Thymus (tissue), 14 donors: Measurements from ENCODE around the gene SOS1. TPM values are rescaled to one million over a fixed set of nuclear protein-coding genes. Genes with fewer than 3 reads are reported as not detected.
"Not testable (repeated sequence)": the region's sequence is repeated elsewhere in the genome, so short reads cannot be mapped to it uniquely, and the experiment has no call there.

Experiments
- DNase-seq, 9 donors: peaks; one replicate each; pipeline ENCODE4 v3.0.0-alpha.2; 2013; ENCODE audit warnings: low spot score in 9 of 9, low read depth in 6 of 9, missing footprints in 1 of 9
- H3K27ac ChIP-seq, 2 donors: one replicate each; pipeline ENCODE4 v1.5.1; 2013; ENCODE audit warnings: control low read depth in 1 of 2, low read depth in 1 of 2, low read length in 1 of 2, mild to moderate bottlenecking in 1 of 2, moderate library complexity in 1 of 2
- H3K27me3 ChIP-seq, 2 donors: one replicate each; pipeline ENCODE4 v1.5.1; 2013; ENCODE audit warnings: low read length in 1 of 2; ENCODE audit not compliant: control insufficient read depth in 2 of 2, insufficient read depth in 1 of 2
- H3K36me3 ChIP-seq, 2 donors: one replicate each; pipeline ENCODE4 v1.5.1; 2013; ENCODE audit warnings: low read length in 1 of 2, mild to moderate bottlenecking in 1 of 2, moderate library complexity in 1 of 2; ENCODE audit not compliant: control insufficient read depth in 2 of 2, insufficient read depth in 2 of 2
- H3K4me1 ChIP-seq, 2 donors: one replicate each; pipeline ENCODE4 v1.5.1; 2013; ENCODE audit warnings: low read length in 2 of 2; ENCODE audit not compliant: control insufficient read depth in 2 of 2, insufficient read depth in 2 of 2
- H3K4me3 ChIP-seq, 2 donors: one replicate each; pipeline ENCODE4 v1.5.1; 2013; ENCODE audit warnings: low read length in 2 of 2, control low read depth in 1 of 2, mild to moderate bottlenecking in 1 of 2
- H3K9me3 ChIP-seq, 2 donors: one replicate each; pipeline ENCODE4 v1.5.1; 2013; ENCODE audit warnings: low read length in 1 of 2, mild to moderate bottlenecking in 1 of 2; ENCODE audit not compliant: control insufficient read depth in 2 of 2, insufficient read depth in 1 of 2
- WGBS: extraction: QIAGEN DNeasy Blood & Tissue Kit; methylation state at CpG from one replicate; pipeline ENCODE4 v1.1.7; 2013; 5-methylcytosine and 5-hydroxymethylcytosine counted together
- long read RNA-seq, 10 donors: transcript quantifications; one replicate each; lab custom pipeline, GENCODE V29; 2026
- polyA plus RNA-seq: library from polyadenylated mRNA; stranded (reverse); fragments of 200-250 nt; gene quantifications from one replicate; pipeline ENCODE4 v1.2.3, GENCODE V29; 2013
- total RNA-seq: library from RNA; stranded (reverse); fragments of 120-200 nt; gene quantifications from one replicate; pipeline ENCODE4 v1.2.4, GENCODE V29; 2013
- donor health status: healthy.

SOS1 gene
- total RNA-seq (12.5 TPM), polyA plus RNA-seq (10.4 TPM)
- long read RNA-seq, donor 1, result 0 reads
- long read RNA-seq, donor 2, full-length matches to known transcripts, result 2 of 8 reads
- long read RNA-seq, donor 2, partial matches to known transcripts, result 6 of 8 reads
- long read RNA-seq, donor 2, other reads (novel, unspliced or antisense), result 0 of 8 reads
- long read RNA-seq, donor 3, partial matches to known transcripts, result 5 of 5 reads
- long read RNA-seq, donor 3, other reads (novel, unspliced or antisense), result 0 of 5 reads
- long read RNA-seq, donor 4, partial matches to known transcripts, result 0 of 3 reads
- long read RNA-seq, donor 4, other reads (novel, unspliced or antisense), result 0 of 3 reads
- long read RNA-seq, donor 5, transcript SOS1-206 (2 exons, 523 nt), result major isoform, 5 of 5 reads
- long read RNA-seq, donor 5, partial matches to known transcripts, result 0 of 5 reads
- long read RNA-seq, donor 5, other reads (novel, unspliced or antisense), result 0 of 5 reads
- long read RNA-seq, donor 6, partial matches to known transcripts, result 0 of 2 reads
- long read RNA-seq, donor 6, other reads (novel, unspliced or antisense), result 0 of 2 reads
- long read RNA-seq, donor 7, partial matches to known transcripts, result 0 of 2 reads
- long read RNA-seq, donor 7, other reads (novel, unspliced or antisense), result 0 of 2 reads
- long read RNA-seq, donor 8, result 0 reads
- long read RNA-seq, donor 9, partial matches to known transcripts, result 0 of 1 reads
- long read RNA-seq, donor 9, other reads (novel, unspliced or antisense), result 0 of 1 reads
- long read RNA-seq, donor 10, partial matches to known transcripts, result 0 of 1 reads
- long read RNA-seq, donor 10, other reads (novel, unspliced or antisense), result 0 of 1 reads

GRCh38 chr2:39120771-39121522, at the start of gene SOS1:
Gene SOS1 (minus strand): TSS chr2:39121051. CDS start chr2:39120422, 629 bp downstream.
- H3K27ac ChIP-seq, result peak within 1 kb of the TSS; percentile 96 to 97
- peak within 1 kb of the TSS; percentile 75 to 95 for H3K4me3 ChIP-seq
- no peaks in the 10 kb centered on the region for H3K9me3 ChIP-seq
- no peaks in the 10 kb centered on the region for H3K36me3 ChIP-seq
- H3K4me1 ChIP-seq, result peaks cover 14 to 30% of the 10 kb centered on the region in 2 donors
- peak; percentile 88 to 98 (median 94) for DNase-seq
- H3K27me3 ChIP-seq, result no peaks in the 10 kb centered on the region
- 1% methylated on average over 60 of the region's 60 CpGs for WGBS

- Histone ChIP-seq H3K9me3 (no peaks in the 10 kb centered on the region), H3K4me1 (no peaks in the 10 kb centered on the region), H3K36me3 (no peaks in the 10 kb centered on the region), H3K4me3 (no peak overlapping the region), H3K27me3 (no peaks in the 10 kb centered on the region), H3K27ac (no peak overlapping the region)
- no peak for DNase-seq
- 91% methylated on average over 4 of the region's 4 CpGs for WGBS
These were observed 43.2 kb upstream of the SOS1 start for GRCh38 chr2:39164089-39164488.

DNA sequence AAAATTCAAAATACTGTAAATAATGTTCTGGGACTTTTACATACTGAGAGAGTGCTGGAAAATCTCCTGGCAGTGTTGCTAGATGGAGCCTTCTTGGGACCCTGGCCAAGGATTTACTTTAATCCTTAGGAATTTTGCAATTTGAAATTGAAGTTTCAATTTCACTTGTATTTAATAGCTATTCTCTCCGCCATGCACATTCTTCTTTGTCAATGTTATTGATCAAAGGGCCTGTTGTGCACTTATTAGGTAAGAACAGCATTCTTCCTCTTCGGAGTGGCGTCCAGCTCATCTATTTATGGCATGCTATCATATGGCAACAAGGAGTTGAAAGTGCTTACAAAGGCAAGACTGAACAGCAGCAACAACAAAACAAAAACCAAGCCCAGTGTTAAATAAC, 40.1 kb upstream of the SOS1 start:
- DNase-seq, result no peak
- Histone ChIP-seq H3K9me3 (no peaks in the 10 kb centered on the region), H3K4me3 (no peak overlapping the region), H3K4me1 (no peaks in the 10 kb centered on the region), H3K27me3 (no peaks in the 10 kb centered on the region), H3K36me3 (no peaks in the 10 kb centered on the region), H3K27ac (no peak overlapping the region)
- 96% methylated on average over 3 of the region's 3 CpGs for WGBS

DNA sequence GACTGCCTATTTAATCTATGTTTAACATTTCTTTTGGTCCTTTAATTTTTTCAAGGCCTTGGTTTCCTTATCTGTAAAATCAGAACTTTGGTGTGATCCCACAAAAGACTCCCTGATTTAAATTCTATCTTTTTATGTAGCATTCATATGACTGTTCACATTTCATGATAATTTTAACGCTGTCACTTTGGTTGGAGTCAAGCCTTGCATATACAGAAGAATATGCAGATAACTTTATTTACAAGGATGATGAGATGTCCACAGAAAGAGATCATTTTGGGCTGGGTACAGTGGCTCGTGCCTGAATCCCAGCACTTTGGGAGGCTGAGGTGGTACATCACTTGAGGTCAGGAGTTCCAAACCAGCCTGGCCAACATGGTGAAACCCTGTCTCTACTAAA, 38.4 kb upstream of the SOS1 start:
- Histone ChIP-seq H3K9me3 (no peaks in the 10 kb centered on the region), H3K27me3 (no peaks in the 10 kb centered on the region), H3K36me3 (no peaks in the 10 kb centered on the region), H3K27ac (no peak overlapping the region), H3K4me3 (no peak overlapping the region), H3K4me1 (no peaks in the 10 kb centered on the region)
- WGBS, result 97% methylated on average over 2 of the region's 2 CpGs
- no peak for DNase-seq

- no peak for DNase-seq
- WGBS, result 97% methylated on average over 4 of the region's 4 CpGs
- H3K27ac ChIP-seq, result no peak overlapping the region
These were observed 37.5 kb upstream of the SOS1 start for GRCh38 chr2:39158351-39158750.

DNA sequence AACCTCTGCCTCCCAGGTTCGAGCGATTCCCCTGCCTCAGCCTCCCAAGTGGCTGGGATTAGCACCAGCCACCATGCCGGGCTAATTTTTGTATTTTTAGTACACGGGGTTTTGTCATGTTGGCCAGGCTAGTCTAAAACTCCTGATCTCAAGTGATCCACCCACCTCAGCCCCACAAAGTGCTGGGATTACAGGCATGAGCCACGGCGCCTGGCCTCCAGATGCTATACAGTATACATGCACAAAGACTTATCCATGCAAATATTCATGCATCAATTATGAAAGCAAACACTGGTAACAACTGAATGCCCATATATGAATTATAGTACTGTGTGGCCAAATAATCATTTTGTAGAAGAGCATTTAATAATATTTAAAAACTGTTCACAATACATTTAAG, 36.0 kb upstream of the SOS1 start:
- H3K9me3 ChIP-seq, result no peaks in the 10 kb centered on the region
- H3K27ac ChIP-seq, result no peak overlapping the region
- WGBS, result 96% methylated on average over 6 of the region's 6 CpGs
- no peak for DNase-seq
- H3K4me1 ChIP-seq, result no peaks in the 10 kb centered on the region
- H3K4me3 ChIP-seq, result no peak overlapping the region
- H3K27me3 ChIP-seq, result no peaks in the 10 kb centered on the region
- H3K36me3 ChIP-seq, result no peaks in the 10 kb centered on the region

More at GRCh38 chr2:39158351-39158750, 37.5 kb upstream of the SOS1 start:
- no peak overlapping the region for H3K4me3 ChIP-seq
- H3K36me3 ChIP-seq, result no peaks in the 10 kb centered on the region
- no peaks in the 10 kb centered on the region for H3K4me1 ChIP-seq
- no peaks in the 10 kb centered on the region for H3K27me3 ChIP-seq
- H3K9me3 ChIP-seq, result no peaks in the 10 kb centered on the region

DNA sequence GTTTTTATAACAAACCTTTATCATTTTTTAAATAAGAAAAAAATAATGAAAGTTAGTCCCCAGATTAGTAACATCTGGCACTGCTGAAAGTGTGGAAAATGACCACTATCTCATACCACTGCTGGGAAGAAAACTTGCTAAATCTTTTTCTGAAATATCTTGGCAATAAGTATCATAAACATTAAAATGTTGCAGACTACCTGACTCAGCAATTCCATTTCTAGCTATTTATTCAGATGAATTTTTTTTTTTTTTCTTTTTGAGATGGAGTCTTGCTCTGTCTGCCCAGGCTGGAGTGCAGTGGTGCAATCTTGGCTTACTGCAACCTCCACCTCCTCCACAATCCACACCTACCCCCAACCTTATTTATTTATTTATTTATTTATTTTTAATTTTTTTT, 35.3 kb upstream of the SOS1 start:
- H3K4me3 ChIP-seq, result no peak overlapping the region
- DNase-seq, result no peak
- H3K36me3 ChIP-seq, result no peaks in the 10 kb centered on the region
- no peaks in the 10 kb centered on the region for H3K27me3 ChIP-seq
- H3K9me3 ChIP-seq, result no peaks in the 10 kb centered on the region
- H3K4me1 ChIP-seq, result no peaks in the 10 kb centered on the region
- no peak overlapping the region for H3K27ac ChIP-seq

DNA sequence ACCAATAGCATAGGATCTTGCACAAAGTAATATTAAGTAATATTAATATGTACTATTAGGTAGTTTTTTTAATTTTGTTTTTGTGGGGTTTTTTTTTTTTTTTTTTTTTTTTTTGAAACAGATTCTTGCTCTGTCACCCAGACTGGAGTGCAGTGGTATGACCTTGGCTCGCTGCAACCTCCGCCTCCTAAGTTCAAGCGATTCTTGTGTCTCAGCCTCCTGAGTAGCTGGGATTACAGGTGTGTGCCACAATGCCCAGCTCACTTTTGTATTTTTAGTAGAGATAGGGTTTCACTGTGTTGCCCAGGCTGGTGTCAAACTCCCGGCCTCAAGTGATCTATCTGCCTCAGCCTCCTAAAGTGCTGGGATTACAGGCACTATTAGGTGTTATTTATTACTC, 34.7 kb upstream of the SOS1 start:
- 97% methylated on average over 4 of the region's 4 CpGs for WGBS
- DNase-seq, H3K27me3 ChIP-seq: not testable (repeated sequence)

GRCh38 chr2:39154944-39155343, 34.1 kb upstream of the SOS1 start:
- H3K9me3 ChIP-seq, result peaks cover 0 to 3% of the 10 kb centered on the region in 2 donors
- H3K36me3 ChIP-seq, result no peaks in the 10 kb centered on the region
- H3K4me1 ChIP-seq, result no peaks in the 10 kb centered on the region
- DNase-seq, result no peak
- H3K27me3 ChIP-seq, result no peaks in the 10 kb centered on the region
- H3K27ac ChIP-seq, result no peak overlapping the region
- H3K4me3 ChIP-seq, result no peak overlapping the region
- WGBS, result 97% methylated on average over 3 of the region's 3 CpGs

More for the DNA sequence above, 34.7 kb upstream of the SOS1 start:
- H3K9me3 ChIP-seq, H3K4me3 ChIP-seq, H3K27ac ChIP-seq, H3K4me1 ChIP-seq, H3K36me3 ChIP-seq: not testable (repeated sequence)
